Peyer's patch (tissue), 4 donors: ENCODE data around the gene PAPSS1. TPM values are rescaled to one million over a fixed set of nuclear protein-coding genes. Genes with fewer than 3 reads are reported as not detected.

Experiments used
- DNase-seq, 3 donors: peaks; one replicate each; pipeline ENCODE4 v3.0.0-alpha.2; 2017 to 2019
- H3K27ac ChIP-seq, 4 donors: fragments of 200-600 bp; sonication (generic); one replicate each; pipeline ENCODE4 v1.5.1; 2016 to 2019
- H3K27me3 ChIP-seq, 2 donors: fragments of 200-600 bp; sonication (generic); one replicate each; pipeline ENCODE4 v1.5.1; 2019
- H3K36me3 ChIP-seq, 3 donors: fragments of 200-600 bp; sonication (generic); one replicate each; pipeline ENCODE4 v1.5.1; 2016 to 2019
- H3K4me1 ChIP-seq, 4 donors: fragments of 200-600 bp; sonication (generic); one replicate each; pipeline ENCODE4 v1.5.1; 2016 to 2019
- H3K4me3 ChIP-seq, 4 donors: fragments of 200-600 bp; sonication (generic); 1 replicate in 3 of 4; 2 replicates in 1 of 4; pipeline ENCODE4 v1.5.1; 2016 to 2019; ENCODE audit warnings: mild to moderate bottlenecking in 1 of 4
- H3K9me3 ChIP-seq, 4 donors: fragments of 200-600 bp; sonication (generic); one replicate each; pipeline ENCODE4 v1.5.1; 2016 to 2019; ENCODE audit warnings: mild to moderate bottlenecking in 1 of 4
- POLR2A ChIP-seq, 2 donors: fragments of 450-650 bp; IDR thresholded peaks; one replicate each; pipeline ENCODE4 v1.5.1; 2017; ENCODE audit warnings: antibody characterized with exemption in 2 of 2, mild to moderate bottlenecking in 2 of 2, moderate library complexity in 2 of 2
- total RNA-seq, 4 donors: library from RNA; depleted of rRNA; stranded (reverse); fragments of >200 nt; gene quantifications; one replicate each; pipeline ENCODE4 v1.1.0, GENCODE V29; 2016
- TF ChIP-seq, protein P1 (sequence below), 6 experiments: fragments of 450-650 bp in 4 of 6; fragments of 200-600 bp in 2 of 6; sonication (generic) in 1 of 6; IDR thresholded peaks; one replicate each; pipeline ENCODE4 v1.5.1; 2017 to 2019; ENCODE audit warnings: antibody characterized with exemption in 6 of 6, mild to moderate bottlenecking in 3 of 6, moderate library complexity in 1 of 6

The PAPSS1 gene
- total RNA-seq, 4 donors from 2014 or later: 9.0 to 23.3 (median 18.1) TPM

DNA sequence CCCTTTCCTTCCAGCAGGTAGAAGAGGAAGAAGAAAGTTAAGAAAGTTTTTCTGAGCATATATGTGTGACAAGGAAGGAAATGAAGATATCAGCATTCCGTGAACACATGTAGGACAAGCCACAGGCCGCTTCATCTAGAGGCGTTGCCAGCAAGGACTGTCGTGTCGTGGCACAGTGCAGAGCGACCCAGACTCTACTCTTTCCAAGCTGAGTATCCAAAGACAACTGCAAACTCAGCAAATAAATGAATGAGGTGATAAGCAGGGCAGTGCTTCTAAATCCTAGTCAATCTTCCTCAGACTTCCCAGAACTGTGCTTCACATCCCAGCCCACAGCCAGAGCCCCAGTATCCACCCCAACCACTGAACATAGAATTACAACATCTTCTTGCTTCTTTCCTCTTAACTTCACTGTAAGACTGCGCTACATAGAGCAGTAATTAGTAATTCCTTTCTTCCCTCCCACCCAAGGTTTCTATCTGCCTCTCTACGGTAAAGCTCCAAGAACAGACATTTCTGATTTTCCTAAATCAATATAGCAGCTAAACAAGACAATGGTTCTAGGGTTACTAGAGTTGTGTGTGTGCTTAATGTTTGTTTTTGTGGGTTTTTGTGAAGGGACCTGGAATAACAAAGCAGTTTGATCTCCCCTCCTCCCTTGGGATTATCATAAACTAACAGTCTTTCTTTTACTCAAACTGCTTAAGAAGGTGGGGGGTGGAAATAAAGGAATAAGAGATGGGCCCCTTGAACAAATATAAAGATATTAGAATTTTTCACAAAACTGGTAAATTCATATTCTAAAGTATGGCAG, 71.6 kb downstream of the PAPSS1 start:
- Histone ChIP-seq H3K27ac (no peak overlapping the region), H3K4me3 (no peak overlapping the region), H3K36me3 (peaks cover 0 to 30% (median 0%) of the 10 kb centered on the region in 3 donors), H3K4me1 (no peaks in the 10 kb centered on the region), H3K27me3 (no peaks in the 10 kb centered on the region), H3K9me3 (no peaks in the 10 kb centered on the region)
- TF ChIP-seq, protein P1, sequence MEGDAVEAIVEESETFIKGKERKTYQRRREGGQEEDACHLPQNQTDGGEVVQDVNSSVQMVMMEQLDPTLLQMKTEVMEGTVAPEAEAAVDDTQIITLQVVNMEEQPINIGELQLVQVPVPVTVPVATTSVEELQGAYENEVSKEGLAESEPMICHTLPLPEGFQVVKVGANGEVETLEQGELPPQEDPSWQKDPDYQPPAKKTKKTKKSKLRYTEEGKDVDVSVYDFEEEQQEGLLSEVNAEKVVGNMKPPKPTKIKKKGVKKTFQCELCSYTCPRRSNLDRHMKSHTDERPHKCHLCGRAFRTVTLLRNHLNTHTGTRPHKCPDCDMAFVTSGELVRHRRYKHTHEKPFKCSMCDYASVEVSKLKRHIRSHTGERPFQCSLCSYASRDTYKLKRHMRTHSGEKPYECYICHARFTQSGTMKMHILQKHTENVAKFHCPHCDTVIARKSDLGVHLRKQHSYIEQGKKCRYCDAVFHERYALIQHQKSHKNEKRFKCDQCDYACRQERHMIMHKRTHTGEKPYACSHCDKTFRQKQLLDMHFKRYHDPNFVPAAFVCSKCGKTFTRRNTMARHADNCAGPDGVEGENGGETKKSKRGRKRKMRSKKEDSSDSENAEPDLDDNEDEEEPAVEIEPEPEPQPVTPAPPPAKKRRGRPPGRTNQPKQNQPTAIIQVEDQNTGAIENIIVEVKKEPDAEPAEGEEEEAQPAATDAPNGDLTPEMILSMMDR (IDR thresholded peaks at IDR 0.05): no peak
- TF ChIP-seq POLR2A (IDR thresholded peaks at IDR 0.05): no peak
- DNase-seq: no peak

DNA sequence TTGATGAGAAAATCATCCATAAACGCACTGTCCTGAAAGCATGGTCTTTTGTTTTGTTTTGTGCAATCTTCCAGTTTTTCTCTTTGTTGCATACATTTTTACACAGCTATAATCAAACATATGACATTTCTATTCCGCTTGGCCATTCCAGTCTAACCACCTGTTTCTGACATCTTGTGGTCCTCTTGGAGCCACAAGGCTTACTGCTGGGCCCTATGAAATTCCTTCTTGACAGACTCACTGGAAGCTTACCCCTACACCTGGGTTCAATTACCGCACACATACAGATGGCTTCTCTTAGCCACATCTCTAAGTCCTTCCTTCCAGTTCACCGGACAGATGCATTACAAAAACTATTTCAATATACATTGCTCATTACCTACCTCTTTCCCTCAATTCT, 72.4 kb downstream of the PAPSS1 start:
- no peak overlapping the region for H3K27ac ChIP-seq
- DNase-seq: no peak
- H3K4me3 ChIP-seq: no peak overlapping the region
- H3K27me3 ChIP-seq: no peaks in the 10 kb centered on the region
- no peaks in the 10 kb centered on the region for H3K9me3 ChIP-seq
- H3K36me3 ChIP-seq: peaks cover 0 to 24% (median 0%) of the 10 kb centered on the region in 3 donors
- H3K4me1 ChIP-seq: no peaks in the 10 kb centered on the region
- TF ChIP-seq, protein P1 (IDR thresholded peaks at IDR 0.05): no peak
- no peak for TF ChIP-seq POLR2A (IDR thresholded peaks at IDR 0.05)

DNA sequence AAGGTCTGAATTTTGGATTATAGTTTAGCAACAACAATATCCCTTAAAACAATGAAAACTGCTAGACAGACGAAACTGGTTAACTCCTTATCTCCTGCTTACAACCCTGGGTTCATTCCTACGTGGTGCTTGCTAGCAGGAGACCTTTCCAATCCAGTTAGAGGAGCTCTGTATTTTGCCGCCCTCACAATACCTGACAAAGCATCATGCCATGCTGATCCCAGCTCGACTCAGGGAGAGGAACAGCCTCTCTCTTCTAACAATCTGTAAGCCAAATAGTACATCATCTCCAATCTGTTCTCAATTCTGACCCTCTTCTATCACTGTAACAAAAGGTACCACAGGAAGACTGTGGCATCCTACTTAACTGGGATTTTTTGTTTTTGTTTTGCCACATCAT, 74.4 kb downstream of the PAPSS1 start:
- TF ChIP-seq POLR2A (IDR thresholded peaks at IDR 0.05): no peak
- TF ChIP-seq, protein P1 (IDR thresholded peaks at IDR 0.05): no peak
- no peak for DNase-seq

DNA sequence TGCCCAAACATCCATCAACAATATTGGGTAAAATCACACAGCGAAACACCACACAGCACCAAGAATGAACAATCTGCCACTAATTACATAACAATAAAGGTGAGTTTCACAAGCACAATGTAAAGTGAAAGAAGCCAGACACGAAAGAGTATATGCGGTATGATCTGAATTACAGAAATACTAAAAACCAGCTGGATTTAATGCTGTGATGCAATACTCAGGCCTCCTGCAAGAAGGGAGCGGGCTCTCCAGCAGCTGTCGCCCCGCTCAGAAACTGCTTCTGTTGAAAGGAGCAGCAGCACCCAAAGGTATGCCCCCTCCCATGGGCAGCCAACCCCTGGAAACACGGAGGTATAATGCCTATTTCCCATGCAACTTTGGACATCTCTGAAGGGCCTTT, 77.0 kb downstream of the PAPSS1 start:
- no peak for DNase-seq
- Histone ChIP-seq H3K4me1 (no peaks in the 10 kb centered on the region), H3K27ac (no peak overlapping the region), H3K27me3 (no peaks in the 10 kb centered on the region), H3K9me3 (no peaks in the 10 kb centered on the region), H3K36me3 (peaks cover 0 to 10% (median 0%) of the 10 kb centered on the region in 3 donors), H3K4me3 (no peak overlapping the region)
- TF ChIP-seq POLR2A (IDR thresholded peaks at IDR 0.05): no peak
- TF ChIP-seq, protein P1 (IDR thresholded peaks at IDR 0.05): no peak

More for the DNA sequence above, 74.4 kb downstream of the PAPSS1 start:
- no peaks in the 10 kb centered on the region for H3K27me3 ChIP-seq
- no peaks in the 10 kb centered on the region for H3K4me1 ChIP-seq
- peaks cover 0 to 10% (median 0%) of the 10 kb centered on the region in 3 donors for H3K36me3 ChIP-seq
- no peak overlapping the region for H3K27ac ChIP-seq
- H3K4me3 ChIP-seq: no peak overlapping the region
- H3K9me3 ChIP-seq: no peaks in the 10 kb centered on the region

DNA sequence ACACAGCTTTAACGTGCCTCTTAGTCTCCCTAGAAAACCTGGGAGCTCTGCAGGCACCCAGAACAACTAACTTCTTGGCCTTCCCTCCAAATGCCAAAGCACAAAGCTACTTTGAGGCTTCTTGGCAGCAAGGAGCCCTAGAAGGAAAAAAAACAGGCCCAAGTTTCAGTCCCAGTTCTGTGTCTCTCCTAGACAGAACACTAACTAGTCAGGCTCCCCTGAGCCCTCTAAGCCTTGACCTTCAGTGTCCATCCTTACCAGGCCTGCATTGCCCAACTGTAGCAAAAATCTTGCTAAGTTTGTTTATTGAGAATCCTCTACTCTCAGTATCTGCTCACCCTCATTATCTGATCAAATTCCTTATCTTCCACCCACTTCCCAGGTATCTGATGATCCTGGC, 79.2 kb downstream of the PAPSS1 start:
- H3K4me1 ChIP-seq: no peaks in the 10 kb centered on the region

More for the DNA sequence above, 79.2 kb downstream of the PAPSS1 start:
- no peak overlapping the region for H3K4me3 ChIP-seq
- no peaks in the 10 kb centered on the region for H3K9me3 ChIP-seq
- TF ChIP-seq POLR2A (IDR thresholded peaks at IDR 0.05): no peak
- TF ChIP-seq, protein P1 (IDR thresholded peaks at IDR 0.05): no peak
- peaks cover 0 to 10% (median 0%) of the 10 kb centered on the region in 3 donors for H3K36me3 ChIP-seq
- H3K27ac ChIP-seq: no peak overlapping the region
- no peak for DNase-seq
- no peaks in the 10 kb centered on the region for H3K27me3 ChIP-seq
